ENCODE data around the gene GPATCH8.
"Not testable (repeated sequence)": the region's sequence is repeated elsewhere in the genome, so short reads cannot be mapped to it uniquely, and the experiment has no call there.

GPATCH8 gene

DNA sequence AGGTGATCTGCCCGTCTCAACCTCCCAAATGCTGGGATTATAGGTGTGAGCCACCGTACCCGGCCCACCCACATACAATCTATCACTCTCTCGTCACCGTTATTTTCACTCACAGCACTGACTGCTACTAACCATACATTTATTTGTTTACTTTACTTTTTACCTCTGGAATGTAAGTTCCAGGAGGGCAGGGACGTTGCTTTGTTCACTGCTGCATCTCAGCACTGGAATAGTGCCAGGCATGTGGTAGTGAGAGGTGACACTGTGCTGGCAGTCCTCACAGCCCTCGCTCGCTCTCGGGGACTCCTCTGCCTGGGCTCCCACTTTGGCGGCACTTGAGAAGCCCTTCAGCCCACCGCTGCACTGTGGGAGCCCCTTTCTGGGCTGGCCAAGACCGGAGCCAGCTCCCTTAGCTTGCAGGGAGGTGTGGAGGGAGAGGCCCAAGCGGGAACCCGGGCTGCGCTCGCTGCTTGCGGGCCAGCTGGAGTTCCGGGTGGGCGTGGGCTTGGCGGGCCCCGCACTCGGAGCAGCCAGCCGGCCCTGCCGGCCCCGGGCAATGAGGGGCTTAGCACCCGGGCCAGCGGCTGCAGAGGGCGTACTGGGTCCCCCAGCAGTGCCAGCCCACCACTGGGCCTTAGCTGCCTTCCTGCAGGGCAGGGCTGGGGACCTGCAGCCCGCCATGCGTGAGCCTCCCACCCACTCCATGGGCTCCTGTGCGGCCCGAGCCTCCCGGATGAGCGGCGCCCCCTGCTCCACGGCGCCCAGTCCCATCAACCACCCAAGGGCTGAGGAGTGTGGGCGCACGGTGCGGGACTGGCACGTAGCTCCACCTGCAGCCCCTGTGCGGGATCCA lies 134.6 kb downstream of the GPATCH8 start:
- not testable (repeated sequence) for H3K4me1 Mint-ChIP-seq; ATAC-seq (replicated peaks; ENCODE audit: extremely low read depth, poor library complexity, severe bottlenecking); H3K4me3 Mint-ChIP-seq; DNase-seq (ENCODE audit: low spot score in 2 of 2); H3K36me3 Mint-ChIP-seq (ENCODE audit: insufficient read depth); H3K27ac Mint-ChIP-seq (ENCODE audit: low read depth); H3K9me3 Mint-ChIP-seq
- H3K27me3 Mint-ChIP-seq = peaks cover 69% of the 10 kb centered on the region

DNA sequence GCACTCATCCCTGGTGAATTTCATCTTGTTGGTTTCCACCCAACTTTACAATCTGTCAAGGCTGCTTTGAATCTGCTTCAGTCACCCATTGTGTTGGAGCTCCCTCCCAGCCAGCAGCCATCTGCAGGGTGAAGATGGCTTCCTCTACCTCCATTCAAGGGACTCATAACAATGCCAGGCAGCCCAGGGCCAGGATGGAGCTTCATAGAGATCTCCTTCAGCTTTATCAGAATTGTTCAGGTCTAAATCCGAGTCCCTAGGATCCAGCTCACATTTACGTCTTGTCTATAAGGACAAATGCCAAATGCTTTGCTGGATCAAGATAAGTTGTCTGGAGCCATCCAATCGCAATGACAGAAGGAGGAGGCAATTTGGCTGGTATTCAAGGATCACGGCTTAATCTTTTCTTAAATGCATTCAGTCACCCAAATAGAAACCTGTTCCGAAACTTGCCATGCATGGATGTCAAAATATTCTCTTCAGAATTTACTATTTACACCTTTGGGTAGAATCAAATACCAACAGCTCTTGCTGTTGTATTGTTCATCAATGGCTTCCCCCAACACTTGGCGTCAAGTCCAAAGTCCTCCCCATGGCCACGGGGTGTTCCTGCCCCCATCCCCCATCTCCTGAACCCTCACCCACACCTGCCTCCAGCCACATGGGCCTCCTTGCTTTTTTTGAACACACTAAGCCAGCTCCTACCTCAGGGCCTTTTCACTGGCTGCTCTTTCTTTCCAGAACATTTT lies 135.8 kb downstream of the GPATCH8 start:
- H3K9me3 Mint-ChIP-seq = no peaks in the 10 kb centered on the region
- DNase-seq (ENCODE audit: low spot score in 2 of 2) (no peak), ATAC-seq (replicated peaks; ENCODE audit: extremely low read depth, poor library complexity, severe bottlenecking) (no peak)
- no peaks in the 10 kb centered on the region for H3K36me3 Mint-ChIP-seq (ENCODE audit: insufficient read depth)
- peaks cover 60% of the 10 kb centered on the region for H3K27me3 Mint-ChIP-seq
- H3K27ac Mint-ChIP-seq (ENCODE audit: low read depth) = no peak overlapping the region
- no peak overlapping the region for H3K4me3 Mint-ChIP-seq
- H3K4me1 Mint-ChIP-seq = no peaks in the 10 kb centered on the region

DNA sequence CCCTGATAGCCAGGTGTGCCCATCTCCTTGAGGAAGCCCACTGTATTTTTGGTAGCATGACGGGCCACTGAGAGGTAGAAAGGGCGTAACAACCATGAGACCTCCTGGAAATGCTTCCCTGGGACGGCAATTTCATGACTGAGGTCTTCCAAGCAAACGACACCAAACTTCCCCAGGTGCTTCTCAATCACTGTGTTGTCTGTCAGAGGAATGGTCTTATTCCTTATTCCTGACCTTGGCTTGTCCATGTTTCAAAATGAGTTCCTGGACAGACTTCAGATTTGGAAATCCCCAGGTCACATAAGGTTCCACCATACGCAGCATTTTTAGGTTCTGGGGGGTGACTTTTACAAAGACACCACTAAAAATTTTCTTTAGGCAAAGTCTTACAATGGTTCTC lies 138.2 kb downstream of the GPATCH8 start:
- peak overlapping the region; percentile 71 for H3K4me3 Mint-ChIP-seq

DNA sequence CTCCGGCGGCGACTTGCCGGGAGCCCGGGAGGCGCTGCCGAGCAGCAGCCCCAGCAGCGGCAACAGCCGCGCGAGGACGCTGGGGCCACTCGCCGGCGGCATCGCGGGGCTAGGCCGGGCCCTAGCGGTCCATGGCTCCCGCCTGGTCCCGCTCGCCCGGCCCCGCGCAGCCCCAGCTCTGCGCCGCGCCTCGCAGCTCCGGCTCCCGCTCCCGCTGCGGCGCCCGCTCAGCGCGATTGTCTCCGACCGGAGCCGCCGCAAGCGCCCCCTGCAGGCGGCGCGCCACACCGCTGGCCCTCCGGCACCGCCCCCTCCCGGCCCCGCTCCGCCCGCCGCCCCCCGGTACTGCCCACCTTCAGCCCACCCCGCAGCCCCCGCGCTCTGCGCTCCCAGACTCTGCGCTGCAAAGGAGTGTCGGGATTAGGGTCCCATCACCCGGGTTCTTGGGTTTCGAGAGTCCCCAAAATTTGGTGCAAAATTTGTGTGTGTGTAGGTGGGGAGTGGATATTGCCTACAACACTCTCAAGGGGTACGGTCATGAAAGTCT lies 139.5 kb downstream of the GPATCH8 start, which contains the start of gene FAM171A2:
FAM171A2 (minus strand) TSS at position 241 of the 547 bp plus-strand sequence; CDS start at position 102, 139 bp downstream.
- Mint-ChIP-seq H3K27ac (ENCODE audit: low read depth) (no peak within 1 kb of the TSS), H3K4me1 (no peaks in the 10 kb centered on the region), H3K9me3 (no peaks in the 10 kb centered on the region), H3K27me3 (peaks cover 51% of the 10 kb centered on the region), H3K4me3 (peak within 1 kb of the TSS; percentile 71), H3K36me3 (ENCODE audit: insufficient read depth) (peaks cover 2% of the 10 kb centered on the region)
- DNase-seq (ENCODE audit: low spot score in 2 of 2) (peak; percentile 33 to 58), ATAC-seq (replicated peaks; ENCODE audit: extremely low read depth, poor library complexity, severe bottlenecking) (peak; percentile 78)

More for the DNA sequence above, 138.2 kb downstream of the GPATCH8 start:
- ATAC-seq (replicated peaks; ENCODE audit: extremely low read depth, poor library complexity, severe bottlenecking); H3K4me1 Mint-ChIP-seq; DNase-seq (ENCODE audit: low spot score in 2 of 2); H3K27ac Mint-ChIP-seq (ENCODE audit: low read depth); H3K9me3 Mint-ChIP-seq; H3K36me3 Mint-ChIP-seq (ENCODE audit: insufficient read depth): not testable (repeated sequence)
- H3K27me3 Mint-ChIP-seq = peaks cover 51% of the 10 kb centered on the region

DNA sequence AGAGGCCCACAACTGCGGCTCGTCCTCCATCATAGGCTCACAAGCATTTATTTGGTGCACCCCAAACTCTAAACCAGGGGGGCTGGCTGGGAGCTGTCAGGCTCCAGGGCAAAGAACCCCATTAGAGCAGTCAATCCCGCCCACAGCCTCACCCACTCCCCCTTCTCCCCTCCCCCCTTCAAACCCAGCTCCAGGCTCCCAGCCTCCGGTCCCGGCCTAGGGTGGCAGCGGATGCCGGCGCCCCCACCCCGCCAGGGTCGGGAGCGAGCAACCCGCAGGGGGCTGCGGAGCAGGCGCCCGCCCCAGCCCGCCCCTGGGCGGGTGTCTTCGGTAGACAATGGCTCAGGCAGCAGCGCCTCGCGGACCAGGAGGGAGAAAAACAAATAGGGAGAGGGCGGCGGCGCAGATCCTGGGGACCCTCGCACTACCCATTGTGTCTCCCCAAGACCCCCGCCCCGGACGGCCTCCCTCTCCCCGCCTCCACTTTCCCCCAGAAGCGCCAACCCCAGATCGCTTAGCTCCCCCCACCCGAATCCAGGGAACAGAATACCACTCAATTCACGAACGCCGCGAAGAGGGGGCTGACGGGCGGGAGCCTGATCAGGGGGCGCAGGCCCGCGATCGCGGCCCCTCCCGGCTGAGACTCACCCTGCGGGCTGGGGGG lies 140.1 kb downstream of the GPATCH8 start:
- H3K27ac Mint-ChIP-seq (ENCODE audit: low read depth) = no peak overlapping the region

DNA sequence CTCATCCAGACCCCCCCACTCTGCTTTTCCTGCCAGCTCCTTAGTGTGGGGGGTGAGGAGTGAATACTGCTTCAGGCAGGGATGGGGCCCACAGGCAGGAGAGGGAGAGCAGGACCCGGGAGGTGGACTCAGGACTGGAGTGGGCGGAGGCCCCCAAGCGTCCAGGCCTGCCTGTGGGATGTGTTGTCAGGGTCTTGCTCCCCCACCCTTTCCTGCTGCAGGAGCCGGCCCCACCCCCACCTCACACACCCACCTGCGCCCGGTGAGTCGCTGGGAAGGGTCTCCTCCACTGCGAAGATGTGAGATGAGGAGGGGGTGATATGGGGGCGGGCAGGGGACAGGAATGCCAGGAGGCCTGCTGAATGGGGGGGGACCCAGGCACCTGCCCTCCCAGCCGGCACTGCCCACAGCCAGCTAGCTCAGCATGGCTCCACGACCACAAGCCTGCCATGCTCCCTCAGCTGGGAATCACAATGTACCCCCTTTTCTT lies 140.7 kb downstream of the GPATCH8 start:
- DNase-seq (ENCODE audit: low spot score in 2 of 2) = no peak
- no peaks in the 10 kb centered on the region for H3K9me3 Mint-ChIP-seq
- no peak for ATAC-seq (replicated peaks; ENCODE audit: extremely low read depth, poor library complexity, severe bottlenecking)
- peak overlapping the region; percentile 65 for H3K4me3 Mint-ChIP-seq
- no peak overlapping the region for H3K27ac Mint-ChIP-seq (ENCODE audit: low read depth)
- no peaks in the 10 kb centered on the region for H3K4me1 Mint-ChIP-seq
- peaks cover 2% of the 10 kb centered on the region for H3K36me3 Mint-ChIP-seq (ENCODE audit: insufficient read depth)
- peaks cover 40% of the 10 kb centered on the region for H3K27me3 Mint-ChIP-seq

More for the DNA sequence above, 140.1 kb downstream of the GPATCH8 start:
- DNase-seq (ENCODE audit: low spot score in 2 of 2) (no peak), ATAC-seq (replicated peaks; ENCODE audit: extremely low read depth, poor library complexity, severe bottlenecking) (peak; percentile 39)
- Mint-ChIP-seq H3K4me3 (peak overlapping the region; percentile 65), H3K9me3 (no peaks in the 10 kb centered on the region), H3K4me1 (no peaks in the 10 kb centered on the region), H3K36me3 (ENCODE audit: insufficient read depth) (peaks cover 2% of the 10 kb centered on the region), H3K27me3 (peaks cover 46% of the 10 kb centered on the region)

DNA sequence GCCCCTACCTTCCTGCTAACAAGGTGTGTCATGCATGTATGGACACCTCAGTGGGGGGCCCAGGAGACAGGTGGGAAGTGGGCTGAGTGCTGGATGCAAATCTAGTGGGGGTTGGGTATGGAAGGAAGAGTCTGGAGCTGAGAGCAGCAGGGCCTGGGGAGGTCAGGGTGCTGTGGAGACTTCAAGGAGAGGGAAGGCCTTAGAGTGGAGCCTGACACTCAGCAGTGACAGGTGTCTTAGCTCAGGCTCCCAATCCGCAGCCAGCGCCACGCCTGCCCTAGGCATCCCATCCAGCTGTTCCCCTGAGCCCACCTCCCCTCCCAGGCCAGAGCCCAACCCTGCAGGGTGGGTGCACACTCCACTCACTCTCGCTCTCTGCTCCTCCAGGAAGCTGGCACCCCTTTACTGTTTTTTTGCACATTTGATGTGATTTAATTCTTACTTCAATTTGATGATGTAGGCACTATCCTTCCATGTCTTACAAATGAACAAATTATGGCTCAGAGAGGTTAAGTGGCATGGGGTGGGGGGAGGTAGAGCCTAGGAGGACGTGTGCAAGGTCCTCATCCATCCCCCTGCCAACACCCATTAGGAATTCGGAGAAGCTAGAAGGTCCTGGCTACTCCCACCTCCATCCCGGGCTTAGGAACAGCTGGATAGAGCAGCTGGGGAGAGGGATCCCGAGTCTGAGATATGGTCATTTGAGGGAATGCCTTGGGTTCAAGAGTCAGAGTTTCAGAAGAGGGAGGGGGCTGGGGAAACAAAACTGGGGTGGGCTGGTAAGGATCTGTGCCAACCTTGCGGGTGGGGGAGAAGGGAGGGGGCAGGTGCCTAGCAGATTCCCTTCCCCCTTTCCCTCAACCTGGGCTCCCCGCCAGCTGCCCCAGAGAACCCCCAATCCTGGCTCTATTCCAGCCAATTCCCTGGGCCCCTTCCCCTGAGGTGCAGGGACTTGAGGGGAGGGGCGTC lies 141.6 kb downstream of the GPATCH8 start:
- H3K27me3 Mint-ChIP-seq = peaks cover 31% of the 10 kb centered on the region
- no peak overlapping the region for H3K4me3 Mint-ChIP-seq
- DNase-seq (ENCODE audit: low spot score in 2 of 2) (no peak), ATAC-seq (replicated peaks; ENCODE audit: extremely low read depth, poor library complexity, severe bottlenecking) (no peak)
- no peak overlapping the region for H3K27ac Mint-ChIP-seq (ENCODE audit: low read depth)
- no peaks in the 10 kb centered on the region for H3K9me3 Mint-ChIP-seq
- H3K36me3 Mint-ChIP-seq (ENCODE audit: insufficient read depth) = peaks cover 2% of the 10 kb centered on the region
- no peaks in the 10 kb centered on the region for H3K4me1 Mint-ChIP-seq

DNA sequence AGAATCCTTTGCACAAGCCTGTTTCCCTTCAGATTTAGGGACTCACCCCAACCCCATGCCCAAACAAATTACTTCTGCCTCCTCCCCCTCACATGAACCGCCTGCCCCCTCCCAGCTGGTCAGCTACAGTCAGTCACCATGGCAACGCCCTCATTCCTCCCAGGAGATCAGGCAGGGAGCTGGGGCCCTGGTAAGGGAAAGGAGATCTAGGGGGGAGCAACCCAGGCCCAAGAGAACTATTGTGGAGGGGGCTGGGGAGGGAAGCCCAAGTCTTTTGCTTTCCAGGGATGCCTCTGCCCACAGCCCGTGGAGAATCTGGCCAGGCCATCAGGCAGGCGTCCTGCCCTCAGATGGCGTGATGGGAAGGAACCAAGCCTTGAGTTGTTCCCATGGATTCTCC lies 142.4 kb downstream of the GPATCH8 start:
- DNase-seq (ENCODE audit: low spot score in 2 of 2) = no peak
- no peak for ATAC-seq (replicated peaks; ENCODE audit: extremely low read depth, poor library complexity, severe bottlenecking)
- Mint-ChIP-seq H3K27me3 (peaks cover 24% of the 10 kb centered on the region), H3K4me1 (no peaks in the 10 kb centered on the region), H3K27ac (ENCODE audit: low read depth) (no peak overlapping the region), H3K9me3 (no peaks in the 10 kb centered on the region), H3K4me3 (no peak overlapping the region), H3K36me3 (ENCODE audit: insufficient read depth) (peaks cover 2% of the 10 kb centered on the region)

DNA sequence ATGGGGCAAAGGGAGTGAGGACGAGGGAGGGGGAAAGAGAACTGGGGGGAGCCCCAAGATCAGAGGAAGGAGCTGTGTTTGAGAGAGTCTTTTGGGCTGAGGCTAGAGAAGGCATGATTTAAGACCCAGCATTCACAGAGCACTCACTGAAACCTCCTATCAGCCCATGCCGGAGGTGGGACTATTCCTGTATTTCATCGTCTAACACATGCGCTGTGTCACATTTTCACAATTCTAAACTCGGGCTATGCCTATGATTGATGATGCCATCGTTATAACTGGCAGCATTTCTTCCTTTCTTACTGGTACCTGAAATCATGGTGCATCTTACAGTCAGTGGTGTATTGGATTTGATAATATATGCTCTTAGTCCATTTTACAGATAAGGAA lies 143.1 kb downstream of the GPATCH8 start:
- no peak overlapping the region for H3K4me3 Mint-ChIP-seq

DNA sequence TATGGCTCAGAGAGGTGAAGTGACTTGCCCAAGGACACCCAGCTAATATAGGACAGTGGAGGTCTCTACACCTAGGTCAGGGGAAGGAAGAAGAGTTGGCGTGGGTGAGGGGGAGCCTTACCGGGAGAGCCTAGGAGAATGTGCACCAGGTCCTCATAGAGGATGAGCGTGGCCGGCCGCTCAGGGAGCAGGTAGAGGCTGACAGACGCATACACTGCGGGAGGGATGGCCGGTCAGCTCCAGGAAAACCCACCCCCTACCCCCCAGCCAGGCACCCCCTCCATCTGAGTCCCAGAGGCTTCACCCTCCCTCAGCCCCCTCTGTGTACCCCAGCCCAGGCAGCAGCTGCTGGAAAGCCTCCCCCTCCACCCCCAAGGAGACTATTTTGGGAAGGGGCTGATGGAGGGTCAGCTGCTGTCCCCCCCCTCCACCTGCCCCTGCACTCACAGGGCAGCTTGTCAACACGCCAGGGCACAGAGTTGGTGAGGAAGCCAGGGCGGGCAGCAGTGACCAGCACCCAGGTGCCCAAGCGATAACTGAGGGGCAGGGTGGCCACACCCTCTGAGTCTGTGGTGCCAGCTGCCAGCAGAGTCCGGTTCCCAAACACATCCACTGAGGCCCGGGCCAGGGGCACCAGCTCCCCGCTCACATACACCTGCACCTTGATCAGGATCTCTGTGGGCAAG lies 143.6 kb downstream of the GPATCH8 start:
- DNase-seq (ENCODE audit: low spot score in 2 of 2) (no peak), ATAC-seq (replicated peaks; ENCODE audit: extremely low read depth, poor library complexity, severe bottlenecking) (no peak)
- Mint-ChIP-seq H3K4me1 (no peaks in the 10 kb centered on the region), H3K9me3 (no peaks in the 10 kb centered on the region), H3K36me3 (ENCODE audit: insufficient read depth) (peaks cover 2% of the 10 kb centered on the region), H3K4me3 (no peak overlapping the region), H3K27ac (ENCODE audit: low read depth) (no peak overlapping the region), H3K27me3 (peaks cover 11% of the 10 kb centered on the region)

More for the DNA sequence above, 143.1 kb downstream of the GPATCH8 start:
- H3K4me1 Mint-ChIP-seq = no peaks in the 10 kb centered on the region
- H3K27me3 Mint-ChIP-seq = peaks cover 17% of the 10 kb centered on the region
- H3K9me3 Mint-ChIP-seq = no peaks in the 10 kb centered on the region
- H3K36me3 Mint-ChIP-seq (ENCODE audit: insufficient read depth) = peaks cover 2% of the 10 kb centered on the region
- no peak overlapping the region for H3K27ac Mint-ChIP-seq (ENCODE audit: low read depth)
- DNase-seq (ENCODE audit: low spot score in 2 of 2) (no peak), ATAC-seq (replicated peaks; ENCODE audit: extremely low read depth, poor library complexity, severe bottlenecking) (no peak)

DNA sequence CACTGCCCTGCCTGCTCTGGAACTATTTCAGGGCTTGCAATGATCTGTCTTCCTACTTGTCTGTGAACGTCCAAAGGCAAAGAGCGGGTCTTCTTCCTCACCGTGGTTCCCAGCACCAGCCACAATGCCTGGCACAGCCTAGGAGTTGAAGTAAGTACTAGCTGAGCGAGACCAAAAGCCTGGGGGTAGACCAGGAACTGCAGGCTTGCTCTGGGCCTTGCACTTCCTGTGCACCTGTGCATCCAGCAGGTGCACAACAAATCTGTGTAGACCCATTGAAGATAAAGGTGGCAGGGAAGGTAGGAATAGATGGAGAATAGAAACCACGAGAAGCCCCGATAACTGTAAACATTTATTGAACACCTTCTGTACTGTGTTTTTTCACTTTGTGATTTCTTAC lies 144.2 kb downstream of the GPATCH8 start:
- no peaks in the 10 kb centered on the region for H3K4me1 Mint-ChIP-seq
- ATAC-seq (replicated peaks; ENCODE audit: extremely low read depth, poor library complexity, severe bottlenecking) = no peak
- no peak overlapping the region for H3K4me3 Mint-ChIP-seq
- H3K9me3 Mint-ChIP-seq = no peaks in the 10 kb centered on the region
- peaks cover 2% of the 10 kb centered on the region for H3K36me3 Mint-ChIP-seq (ENCODE audit: insufficient read depth)
- H3K27ac Mint-ChIP-seq (ENCODE audit: low read depth) = peak overlapping the region; percentile 12
- peaks cover 8% of the 10 kb centered on the region for H3K27me3 Mint-ChIP-seq
- DNase-seq (ENCODE audit: low spot score in 2 of 2) = no peak
